ENCODE data around the gene PHLPP1. TPM values are rescaled to one million over a fixed set of nuclear protein-coding genes. Genes with fewer than 3 reads are reported as not detected.

PHLPP1 gene
- total RNA-seq, 1 donor from 2014 or later, result 29.6 TPM

GRCh38 chr18:62829936-62830335 lies 114.6 kb downstream of the PHLPP1 start:
- DNase-seq (ENCODE audit: low read depth, low spot score), result no peak
- H3K4me3 Mint-ChIP-seq, result no peak overlapping the region
- H3K36me3 Mint-ChIP-seq (ENCODE audit: low read depth), result peaks cover 2% of the 10 kb centered on the region
- H3K9me3 Mint-ChIP-seq, result no peaks in the 10 kb centered on the region
- no peak for TF ChIP-seq CTCF (conservative IDR thresholded peaks at IDR 0.05)
- H3K27me3 Mint-ChIP-seq (ENCODE audit: low read depth), result no peaks in the 10 kb centered on the region
- peaks cover 47% of the 10 kb centered on the region for H3K4me1 Mint-ChIP-seq
- no peak overlapping the region for H3K27ac Mint-ChIP-seq (ENCODE audit: unreplicated experiment)

- Mint-ChIP-seq H3K4me3 (no peak overlapping the region), H3K27me3 (ENCODE audit: low read depth) (no peaks in the 10 kb centered on the region), H3K4me1 (peaks cover 40% of the 10 kb centered on the region), H3K36me3 (ENCODE audit: low read depth) (peaks cover 2% of the 10 kb centered on the region), H3K27ac (ENCODE audit: unreplicated experiment) (no peak overlapping the region), H3K9me3 (no peaks in the 10 kb centered on the region)
- no peak for TF ChIP-seq CTCF (conservative IDR thresholded peaks at IDR 0.05)
- no peak for DNase-seq (ENCODE audit: low read depth, low spot score)
Measured at GRCh38 chr18:62832282-62832681, 116.9 kb downstream of the PHLPP1 start.

GRCh38 chr18:62833494-62833893 lies 118.2 kb downstream of the PHLPP1 start:
- no peaks in the 10 kb centered on the region for H3K9me3 Mint-ChIP-seq
- no peak for TF ChIP-seq CTCF (conservative IDR thresholded peaks at IDR 0.05)
- H3K36me3 Mint-ChIP-seq (ENCODE audit: low read depth), result peaks cover 2% of the 10 kb centered on the region
- no peak for DNase-seq (ENCODE audit: low read depth, low spot score)
- H3K27ac Mint-ChIP-seq (ENCODE audit: unreplicated experiment), result no peak overlapping the region
- no peaks in the 10 kb centered on the region for H3K27me3 Mint-ChIP-seq (ENCODE audit: low read depth)
- H3K4me3 Mint-ChIP-seq, result no peak overlapping the region
- H3K4me1 Mint-ChIP-seq, result peaks cover 35% of the 10 kb centered on the region

GRCh38 chr18:62834715-62835114 lies 119.4 kb downstream of the PHLPP1 start:
- Mint-ChIP-seq H3K36me3 (ENCODE audit: low read depth) (peaks cover 2% of the 10 kb centered on the region), H3K4me1 (peaks cover 37% of the 10 kb centered on the region), H3K27ac (ENCODE audit: unreplicated experiment) (no peak overlapping the region), H3K27me3 (ENCODE audit: low read depth) (no peaks in the 10 kb centered on the region), H3K9me3 (no peaks in the 10 kb centered on the region), H3K4me3 (no peak overlapping the region)
- no peak for TF ChIP-seq CTCF (conservative IDR thresholded peaks at IDR 0.05)
- DNase-seq (ENCODE audit: low read depth, low spot score), result no peak

GRCh38 chr18:62837011-62837410 lies 121.7 kb downstream of the PHLPP1 start:
- Mint-ChIP-seq H3K4me3 (no peak overlapping the region), H3K27ac (ENCODE audit: unreplicated experiment) (no peak overlapping the region), H3K4me1 (peaks cover 31% of the 10 kb centered on the region), H3K9me3 (no peaks in the 10 kb centered on the region), H3K27me3 (ENCODE audit: low read depth) (no peaks in the 10 kb centered on the region), H3K36me3 (ENCODE audit: low read depth) (no peaks in the 10 kb centered on the region)
- no peak for TF ChIP-seq CTCF (conservative IDR thresholded peaks at IDR 0.05)
- no peak for DNase-seq (ENCODE audit: low read depth, low spot score)
